GOT3 (cell line): ENCODE measurements around the gene SHLD3.
"Not testable (repeated sequence)": the region's sequence is repeated elsewhere in the genome, so short reads cannot be mapped to it uniquely, and the experiment has no call there.

Experiments used
- DNase-seq: peaks from one replicate; lab custom pipeline; 2025; ENCODE audit warnings: mixed read lengths; lab: John Stamatoyannopoulos, UW

The SHLD3 gene

DNA sequence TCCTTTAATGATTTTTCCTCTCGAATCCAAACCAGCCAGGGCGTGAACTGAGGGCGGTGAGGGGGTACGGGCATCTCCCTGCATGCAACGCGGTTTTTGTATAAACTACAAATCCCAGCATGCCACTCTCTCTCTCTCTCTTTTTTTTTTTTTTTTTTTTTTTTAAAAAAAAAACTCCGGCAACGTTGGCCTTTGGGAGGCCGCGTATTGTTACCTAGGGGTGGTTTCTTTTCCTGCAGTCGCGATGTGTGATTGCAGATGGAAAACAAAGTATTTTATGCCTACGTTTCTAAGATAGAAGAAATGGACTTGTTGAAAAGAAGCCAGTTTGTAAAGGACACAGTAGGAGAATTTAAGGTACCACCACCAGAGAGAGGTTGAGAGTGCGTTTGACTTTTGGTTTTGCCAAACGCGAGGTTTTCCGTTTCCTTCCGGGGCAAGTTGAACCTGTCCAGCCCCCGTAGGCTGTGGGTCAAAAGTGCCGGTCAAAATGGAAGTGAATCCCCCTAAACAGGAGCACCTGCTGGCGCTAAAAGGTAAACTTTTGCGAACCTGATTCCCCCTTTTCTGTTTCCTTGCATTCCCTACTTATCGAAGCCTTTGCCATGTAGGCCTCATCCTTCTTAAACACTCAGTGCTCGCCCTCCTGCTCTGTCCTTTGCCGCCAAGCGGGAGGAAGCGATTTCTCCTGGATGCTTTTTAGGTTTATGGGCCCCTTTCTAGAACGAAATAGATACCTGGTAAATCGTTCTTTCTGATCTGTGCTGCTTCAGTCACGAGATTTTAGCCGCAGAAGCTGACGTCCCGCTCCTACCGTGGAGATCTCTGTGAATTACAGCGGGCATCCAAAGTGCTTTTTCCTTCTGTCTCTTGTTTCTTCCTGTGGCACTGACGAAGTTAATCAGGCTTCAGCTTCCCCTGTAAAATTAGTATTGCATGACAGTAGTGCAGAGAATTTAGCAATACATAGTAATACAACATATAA, at the start of gene SHLD3, which contains the start of gene TRAPPC13:
Gene SHLD3, plus strand, starts transcription at position 457 of the 985 bp plus-strand sequence. CDS start 4,561 bp downstream, outside the sequence.
Gene TRAPPC13, plus strand, starts transcription at position 457 of the 985 bp plus-strand sequence. Its CDS starts 34 bp downstream, at position 491.
- no peak for DNase-seq

DNA sequence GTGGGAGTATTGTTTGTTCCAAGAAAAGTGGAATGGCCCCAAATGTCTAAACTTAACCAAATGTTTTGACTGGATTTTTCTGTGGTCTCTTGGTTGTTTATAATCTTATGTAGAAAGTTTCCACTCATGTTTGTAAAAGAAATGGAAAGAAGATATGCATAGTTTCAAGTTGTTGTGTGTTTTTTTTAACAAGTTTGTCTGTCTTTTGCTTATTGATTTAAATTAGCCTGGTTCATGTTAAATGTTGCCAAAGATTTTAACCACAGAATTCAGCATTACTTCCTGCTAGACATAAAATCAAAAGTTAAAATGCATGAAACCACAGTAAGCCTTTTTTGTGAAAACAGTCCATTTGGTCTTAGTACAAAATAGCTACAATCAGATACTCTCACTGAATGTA, 47.7 kb upstream of the SHLD3 start:
- DNase-seq = no peak

DNA sequence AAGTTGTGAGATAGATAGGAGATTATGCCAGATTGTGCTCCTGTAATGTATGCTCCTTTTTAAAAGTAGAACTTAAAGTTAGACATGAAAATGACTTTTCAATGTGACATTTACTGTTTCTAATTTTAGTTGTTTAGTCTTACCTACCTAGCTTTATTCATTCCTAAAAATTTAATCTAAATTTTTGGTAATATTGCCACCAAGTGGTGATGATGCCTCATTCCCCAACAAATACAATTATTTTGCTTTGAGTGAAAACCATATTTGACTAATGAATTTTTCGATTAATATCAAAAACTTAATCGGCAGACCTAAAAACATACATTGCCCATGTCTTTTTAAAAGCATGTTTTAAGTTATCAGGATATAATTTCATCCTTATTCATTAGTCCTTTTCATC, 36.1 kb upstream of the SHLD3 start:
- no peak for DNase-seq

DNA sequence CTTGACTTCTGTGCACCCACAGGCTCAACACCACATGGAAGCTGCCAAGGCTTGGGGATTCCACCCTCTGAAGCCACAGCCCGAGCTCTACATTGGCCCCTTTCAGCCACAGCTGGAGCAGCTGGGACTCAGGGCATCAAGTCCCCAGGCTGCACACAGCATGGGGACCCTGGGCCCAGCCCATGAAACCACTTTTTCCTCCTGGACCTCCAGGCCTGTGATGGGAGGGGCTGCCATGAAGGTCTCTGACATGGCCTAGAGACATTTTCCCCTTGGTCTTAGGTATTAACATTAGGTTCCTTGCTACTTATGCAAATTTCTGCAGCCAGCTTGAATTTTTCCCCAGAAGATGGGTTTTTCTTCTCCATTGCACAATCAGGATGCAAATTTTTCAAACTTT, 23.1 kb upstream of the SHLD3 start:
- DNase-seq = not testable (repeated sequence)

DNA sequence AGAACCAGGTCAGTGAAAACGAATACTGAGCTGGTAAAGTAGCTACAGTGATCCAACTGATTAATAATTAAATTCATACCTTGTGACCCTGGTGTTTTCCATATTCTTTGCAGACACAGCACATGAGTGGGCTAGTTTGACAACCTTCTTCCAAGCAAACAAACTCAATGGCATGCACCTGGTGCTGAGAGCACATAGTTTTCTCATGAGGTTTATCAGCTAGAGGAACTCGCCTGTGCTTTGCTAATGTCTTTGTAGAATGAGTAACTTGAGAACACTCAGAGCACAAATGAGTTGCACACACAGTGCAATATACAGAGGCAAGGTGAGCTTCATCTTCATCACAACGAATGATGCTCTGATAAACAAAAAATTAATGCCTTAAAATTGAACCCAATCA, 13.3 kb upstream of the SHLD3 start:
- no peak for DNase-seq

- no peak for DNase-seq
Measured at GRCh38 chr5:65612298-65612907, 12.4 kb upstream of the SHLD3 start.

GRCh38 chr5:65620021-65620420, 4.8 kb upstream of the SHLD3 start:
- DNase-seq = no peak

- not testable (repeated sequence) for DNase-seq
Measured at GRCh38 chr5:65621961-65622360, 2.9 kb upstream of the SHLD3 start.

DNA sequence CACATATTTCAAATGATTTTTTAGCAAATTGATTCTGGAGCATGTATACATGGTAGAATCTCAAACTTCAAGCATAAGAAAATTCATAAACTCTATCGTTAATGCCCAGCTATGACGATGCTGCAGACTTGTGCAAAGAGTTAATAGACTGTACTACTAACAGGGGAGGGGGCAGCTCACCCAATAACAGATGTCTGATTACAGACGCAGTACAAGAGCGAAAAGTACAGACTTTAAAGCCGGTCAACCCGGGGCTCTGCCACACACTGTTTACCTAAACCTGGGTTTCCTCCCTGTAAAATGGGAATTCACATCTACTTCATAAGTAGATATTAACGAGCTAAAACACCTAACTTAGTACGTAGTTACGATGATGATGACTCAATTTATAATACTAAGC, 1.3 kb upstream of the SHLD3 start:
- no peak for DNase-seq

- peak; percentile 82 for DNase-seq
Measured at GRCh38 chr5:65624025-65624570, 729 bp upstream of the SHLD3 start, which contains the start of gene TRIM23. TSS of gene TRIM23 (minus strand) at chr5:65624333. CDS start at chr5:65624274, 59 bp downstream.

DNA sequence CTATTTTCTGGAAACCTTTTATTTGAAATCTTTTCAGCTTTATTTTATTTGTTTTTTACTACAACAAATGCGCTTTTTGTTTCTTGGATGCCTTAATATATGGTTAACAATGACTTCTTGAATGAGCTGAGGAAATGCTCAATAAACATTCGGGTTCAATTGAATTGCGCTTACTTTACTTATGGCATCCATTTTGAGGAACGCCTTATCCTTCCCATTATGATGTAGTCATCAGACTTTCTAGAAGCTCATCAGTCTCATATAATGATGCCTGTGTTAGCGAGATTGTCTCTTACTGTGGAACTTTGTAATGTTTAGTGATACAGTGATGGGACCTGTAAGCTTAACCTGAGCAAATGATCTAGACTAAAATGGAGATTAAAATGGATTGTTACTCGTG, 916 bp downstream of the SHLD3 start:
- DNase-seq = no peak

GRCh38 chr5:65630981-65631380, 6.2 kb downstream of the SHLD3 start:
- DNase-seq = no peak

- no peak for DNase-seq
Measured at GRCh38 chr5:65640240-65640639, 15.4 kb downstream of the SHLD3 start.

DNA sequence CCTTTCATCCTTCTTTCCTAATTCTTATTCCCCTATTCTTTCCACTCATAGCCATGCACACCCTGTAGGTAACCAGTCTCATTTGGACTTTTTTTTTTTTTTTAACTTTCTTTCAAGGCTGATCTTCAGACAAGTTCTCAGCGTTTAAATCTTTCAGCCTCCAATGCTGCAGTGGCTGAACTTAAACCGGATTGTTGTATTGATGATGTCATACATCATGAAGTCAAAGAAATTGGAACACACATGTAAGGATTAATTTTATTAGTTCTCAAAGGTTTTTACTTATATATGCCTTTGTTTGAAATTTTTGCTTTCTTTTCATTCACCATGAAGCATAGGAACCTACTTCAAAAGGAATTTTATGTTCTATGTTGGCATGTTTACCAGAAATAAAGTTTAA, 22.1 kb downstream of the SHLD3 start:
- DNase-seq = no peak

DNA sequence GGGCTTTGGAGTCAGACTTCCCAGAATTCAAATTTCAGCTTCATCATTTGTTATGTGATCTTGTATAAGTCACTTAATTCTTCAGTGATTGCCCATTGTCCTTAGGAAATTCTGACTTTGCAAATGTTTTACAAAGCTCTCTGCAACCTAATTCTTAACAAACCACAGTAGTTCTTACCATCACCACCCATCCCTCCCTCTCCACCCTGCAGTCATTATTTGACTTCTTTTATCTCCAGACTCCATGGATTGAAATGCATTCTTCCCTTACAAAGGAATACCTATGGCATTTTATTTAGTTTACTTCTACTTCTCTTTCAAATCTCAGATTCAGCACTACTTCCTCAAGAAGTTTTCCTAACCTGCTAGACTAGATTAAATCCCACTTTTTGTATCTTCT, 23.1 kb downstream of the SHLD3 start:
- no peak for DNase-seq

DNA sequence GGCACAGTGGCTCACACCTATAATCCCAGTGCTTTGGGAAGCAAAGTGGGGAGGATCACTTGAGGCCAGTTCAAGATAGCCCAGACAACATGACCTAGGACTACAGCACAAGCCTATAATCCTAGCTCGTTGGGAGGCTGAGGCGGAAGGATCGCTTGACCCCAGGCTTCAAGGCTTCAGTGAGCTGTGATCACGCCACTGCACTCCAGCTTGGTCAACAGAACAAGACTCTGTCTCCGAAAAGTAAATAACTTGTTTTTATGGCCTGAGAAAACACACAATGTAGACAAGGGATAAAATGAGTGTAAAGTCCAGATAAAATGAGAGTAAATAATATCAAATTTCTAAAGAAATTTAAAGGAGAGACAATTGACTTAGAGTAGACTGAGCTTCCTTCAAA, 26.3 kb downstream of the SHLD3 start:
- DNase-seq = no peak

DNA sequence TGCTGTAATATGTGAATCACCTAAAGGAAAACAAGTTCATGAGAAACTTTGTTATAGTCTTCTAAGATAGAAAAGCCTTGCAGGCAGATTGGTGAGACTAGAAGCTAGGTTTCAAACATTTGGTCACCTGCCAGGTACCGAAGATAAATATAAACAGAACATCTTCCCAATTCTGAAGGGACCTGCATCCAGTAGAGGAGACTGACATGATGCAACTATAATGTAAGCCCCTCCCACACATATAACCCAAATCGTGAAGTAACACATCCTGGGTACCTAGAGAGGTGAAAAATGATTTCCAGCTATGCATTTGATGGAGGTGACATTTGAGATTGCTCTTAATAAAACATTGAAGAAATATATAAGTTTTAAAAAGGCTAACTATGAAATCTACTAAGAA, 29.9 kb downstream of the SHLD3 start:
- no peak for DNase-seq

GRCh38 chr5:65663804-65664521, 39.1 kb downstream of the SHLD3 start:
- DNase-seq = no peak

DNA sequence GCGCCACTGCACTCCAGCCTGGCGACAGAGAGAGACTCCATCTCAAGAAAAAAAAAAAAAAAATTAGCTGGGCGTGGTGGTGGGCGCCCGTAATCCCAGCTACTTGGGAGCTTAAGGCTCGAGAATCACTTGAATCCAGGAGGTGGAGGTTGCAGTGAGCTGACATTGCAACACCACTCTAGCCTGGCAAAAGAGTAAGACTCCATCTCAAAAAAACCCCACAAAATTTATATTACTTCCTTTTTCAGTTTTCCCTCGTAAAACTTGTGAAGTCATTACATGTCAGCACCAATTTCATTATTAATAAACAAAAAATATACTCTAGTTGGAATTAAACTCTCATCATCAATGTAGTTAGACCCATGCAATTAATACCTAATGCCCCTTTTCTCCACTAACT, 43.9 kb downstream of the SHLD3 start:
- no peak for DNase-seq

DNA sequence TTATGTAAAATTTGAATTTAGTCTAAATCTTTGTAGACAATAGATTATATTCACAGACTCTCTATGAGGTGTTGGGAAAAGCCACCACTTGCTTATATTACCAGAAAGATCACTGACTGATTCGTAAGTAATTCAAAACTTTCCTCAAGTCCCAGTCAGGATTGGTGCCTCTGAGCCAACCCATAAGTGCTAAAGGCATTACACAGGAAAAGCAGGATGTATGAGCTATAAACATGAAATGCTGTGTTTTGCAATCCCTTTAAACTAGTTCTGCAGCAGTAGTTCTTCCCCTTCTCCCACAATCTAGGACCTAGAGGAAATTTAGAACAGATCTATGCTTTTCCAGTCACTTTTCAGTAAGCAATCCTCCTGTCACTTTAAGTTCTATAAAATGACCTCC, 48.0 kb downstream of the SHLD3 start:
- no peak for DNase-seq

DNA sequence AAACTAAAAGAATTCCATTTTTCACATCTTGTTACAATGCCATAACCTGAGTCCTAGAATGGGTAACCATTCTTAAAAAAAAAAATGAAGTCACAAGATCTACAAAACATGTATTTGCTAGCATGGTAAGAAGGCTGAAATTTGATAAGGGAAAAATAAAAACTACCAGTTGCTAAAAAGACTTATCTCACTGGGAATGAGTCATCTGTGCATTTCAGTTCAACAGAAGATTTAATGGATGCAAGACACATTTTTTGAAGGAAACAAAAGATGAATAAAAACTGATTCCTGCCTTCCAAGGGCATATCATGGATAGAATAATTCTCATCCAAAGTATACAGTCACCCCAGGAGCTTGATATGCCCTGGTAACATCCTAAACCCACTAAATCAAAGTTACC, 49.9 kb downstream of the SHLD3 start:
- no peak for DNase-seq

GRCh38 chr5:65676056-65676455, 51.2 kb downstream of the SHLD3 start:
- DNase-seq = not testable (repeated sequence)
